H9 (cell line): Measurements from ENCODE around the gene MAS1. TPM values are rescaled to one million over a fixed set of nuclear protein-coding genes. Genes with fewer than 3 reads are reported as not detected.

Experiments
- DNase-seq: peaks from one replicate; pipeline ENCODE4 v3.0.0-alpha.2; 2017
- H2AFZ ChIP-seq: one replicate; pipeline ENCODE4 v1.6.1; 2013; ENCODE audit warnings: mild to moderate bottlenecking, low read length, control low read depth, moderate library complexity
- H2AK5ac ChIP-seq: 2 replicates; pipeline ENCODE4 v1.6.1; 2013; ENCODE audit warnings: low read length, control low read depth, mixed read lengths; ENCODE audit not compliant: insufficient read length
- H2BK120ac ChIP-seq: one replicate; pipeline ENCODE4 v1.6.1; 2013; ENCODE audit warnings: low read depth, mild to moderate bottlenecking, low read length, control low read depth, inconsistent platforms; ENCODE audit not compliant: poor library complexity, severe bottlenecking
- H2BK12ac ChIP-seq: 2 replicates; pipeline ENCODE4 v1.6.1; 2013; ENCODE audit warnings: low read length, control low read depth, mixed read lengths, low read depth; ENCODE audit not compliant: insufficient read length
- H2BK15ac ChIP-seq: 2 replicates; pipeline ENCODE4 v1.6.1; 2013; ENCODE audit warnings: low read depth, low read length, control low read depth
- H2BK20ac ChIP-seq: one replicate; pipeline ENCODE4 v1.6.1; 2013; ENCODE audit warnings: low read depth, mild to moderate bottlenecking, low read length, control low read depth, inconsistent platforms; ENCODE audit not compliant: poor library complexity, severe bottlenecking
- H2BK5ac ChIP-seq: 2 replicates; pipeline ENCODE4 v1.6.1; 2013; ENCODE audit warnings: low read length, control low read depth, mixed read lengths; ENCODE audit not compliant: insufficient read length
- H3K14ac ChIP-seq: 2 replicates; pipeline ENCODE4 v1.6.1; 2013; ENCODE audit warnings: low read length, control low read depth; ENCODE audit not compliant: insufficient read depth
- H3K18ac ChIP-seq: 2 replicates; pipeline ENCODE4 v1.6.1; 2013; ENCODE audit warnings: low read depth, mild to moderate bottlenecking, mixed read lengths, low read length, control low read depth; ENCODE audit not compliant: insufficient read length
- H3K23ac ChIP-seq: 2 replicates; pipeline ENCODE4 v1.6.1; 2013; ENCODE audit warnings: low read length, control low read depth, mixed read lengths, low read depth; ENCODE audit not compliant: insufficient read length
- H3K23me2 ChIP-seq: 2 replicates; pipeline ENCODE4 v1.6.1; 2013; ENCODE audit warnings: low read depth, mild to moderate bottlenecking, mixed read lengths, low read length, control low read depth; ENCODE audit not compliant: insufficient read length, poor library complexity, severe bottlenecking
- H3K27ac ChIP-seq: 2 replicates; pipeline ENCODE4 v1.5.1; 2013; ENCODE audit warnings: low read length, control low read depth, mixed read lengths, low read depth; ENCODE audit not compliant: insufficient read length
- H3K27me3 ChIP-seq: 2 replicates; pipeline ENCODE4 v1.6.1; 2013; ENCODE audit warnings: low read length, control low read depth, inconsistent platforms; ENCODE audit not compliant: insufficient read depth
- H3K4ac ChIP-seq: 2 replicates; pipeline ENCODE4 v1.6.1; 2013; ENCODE audit warnings: low read depth, mild to moderate bottlenecking, control low read depth, inconsistent platforms, low read length, moderate library complexity
- H3K4me1 ChIP-seq: 2 replicates; pipeline ENCODE4 v1.6.1; 2013; ENCODE audit warnings: low read length, control low read depth, inconsistent platforms; ENCODE audit not compliant: insufficient read depth
- H3K4me2 ChIP-seq: 2 replicates; pipeline ENCODE4 v1.6.1; 2013; ENCODE audit warnings: low read length, control low read depth, mixed read lengths; ENCODE audit not compliant: insufficient read length, insufficient read depth
- H3K56ac ChIP-seq: 2 replicates; pipeline ENCODE4 v1.6.1; 2013; ENCODE audit warnings: low read depth, mild to moderate bottlenecking, mixed read lengths, low read length, control low read depth; ENCODE audit not compliant: insufficient read length
- H3K79me1 ChIP-seq: 2 replicates; pipeline ENCODE4 v1.6.1; 2013; ENCODE audit warnings: low read depth, mild to moderate bottlenecking, moderate library complexity, low read length, control low read depth, inconsistent platforms; ENCODE audit not compliant: insufficient read depth, poor library complexity, severe bottlenecking
- H3K79me2 ChIP-seq: 2 replicates; pipeline ENCODE4 v1.6.1; 2013; ENCODE audit warnings: low read length, control low read depth, inconsistent platforms; ENCODE audit not compliant: insufficient read depth
- H3K9ac ChIP-seq: 2 replicates; pipeline ENCODE4 v1.6.1; 2013; ENCODE audit warnings: low read length, control low read depth, mixed read lengths; ENCODE audit not compliant: insufficient read length; ENCODE audit errors: extremely low read depth
- H3K9me3 ChIP-seq: one replicate; pipeline ENCODE4 v1.6.1; 2013; ENCODE audit warnings: low read depth, low read length, inconsistent platforms; ENCODE audit not compliant: control insufficient read depth
- H3T11ph ChIP-seq: one replicate; pipeline ENCODE4 v1.6.1; 2013; ENCODE audit warnings: mild to moderate bottlenecking, low read length, control low read depth, inconsistent platforms
- H4K20me1 ChIP-seq: one replicate; pipeline ENCODE4 v1.6.1; 2013; ENCODE audit not compliant: control insufficient read depth, insufficient read length, insufficient read depth
- H4K5ac ChIP-seq: 2 replicates; pipeline ENCODE4 v1.6.1; 2013; ENCODE audit warnings: low read depth, mild to moderate bottlenecking, mixed read lengths, low read length, control low read depth; ENCODE audit not compliant: insufficient read length
- H4K8ac ChIP-seq: replicated peaks from 2 replicates; pipeline ENCODE4 v1.6.1; 2013; ENCODE audit warnings: low read length, control low read depth, mixed read lengths, low read depth; ENCODE audit not compliant: insufficient read length
- H4K91ac ChIP-seq: 2 replicates; pipeline ENCODE4 v1.6.1; 2013; ENCODE audit warnings: low read depth, mild to moderate bottlenecking, moderate library complexity, mixed read lengths, low read length, control low read depth; ENCODE audit not compliant: insufficient read length
- H3K27ac Mint-ChIP-seq, 3 experiments: 2 replicates in 2 of 3; 3 replicates in 1 of 3; pipeline ENCODE4 v1.8.0; 2020 to 2021; ENCODE audit warnings: mixed read lengths in 3 of 3, mild to moderate bottlenecking in 1 of 3, moderate library complexity in 1 of 3
- H3K27me3 Mint-ChIP-seq: 2 replicates; pipeline ENCODE4 v1.8.0; 2021; ENCODE audit warnings: low read depth, mild to moderate bottlenecking, moderate library complexity, mixed read lengths
- H3K36me3 Mint-ChIP-seq, 3 experiments: 2 replicates in 2 of 3; 3 replicates in 1 of 3; pipeline ENCODE4 v1.8.0; 2020 to 2021; ENCODE audit warnings: low read depth in 3 of 3, mixed read lengths in 3 of 3; ENCODE audit not compliant: insufficient read depth in 1 of 3
- H3K4me1 Mint-ChIP-seq, 2 experiments: 2 replicates each; pipeline ENCODE4 v1.8.0; 2020; ENCODE audit warnings: mixed read lengths in 2 of 2
- H3K4me3 Mint-ChIP-seq, 2 experiments: 2 replicates in 1 of 2; 3 replicates in 1 of 2; pipeline ENCODE4 v1.8.0; 2020 to 2021; ENCODE audit warnings: mild to moderate bottlenecking in 2 of 2, mixed read lengths in 2 of 2, moderate library complexity in 1 of 2
- H3K9me3 Mint-ChIP-seq, 2 experiments: 2 replicates in 1 of 2; 3 replicates in 1 of 2; pipeline ENCODE4 v1.8.0; 2020; ENCODE audit warnings: mild to moderate bottlenecking in 2 of 2, mixed read lengths in 2 of 2, moderate library complexity in 1 of 2
- WGBS: extraction: QIAGEN DNeasy Blood & Tissue Kit; methylation state at CpG from one replicate; pipeline ENCODE4 v1.1.7; 2013; ENCODE audit warnings: missing lambda C conversion rate, low lambda C conversion rate, mixed read lengths; ENCODE audit not compliant: insufficient read length; ENCODE audit errors: extremely low coverage; 5-methylcytosine and 5-hydroxymethylcytosine counted together
- total RNA-seq: library from RNA; stranded (reverse); gene quantifications from 2 replicates; pipeline ENCODE4 v1.2.1, GENCODE V29; 2021
- TF ChIP-seq, protein P1 (sequence below): fragments of 200-600 bp; sonication (generic); conservative IDR thresholded peaks from 3 replicates; pipeline ENCODE4 v1.8.0; 2021; ENCODE audit warnings: antibody characterized with exemption, mild to moderate bottlenecking

MAS1 gene
- total RNA-seq, 1 experiment from 2014 or later, result 0.02 TPM

DNA sequence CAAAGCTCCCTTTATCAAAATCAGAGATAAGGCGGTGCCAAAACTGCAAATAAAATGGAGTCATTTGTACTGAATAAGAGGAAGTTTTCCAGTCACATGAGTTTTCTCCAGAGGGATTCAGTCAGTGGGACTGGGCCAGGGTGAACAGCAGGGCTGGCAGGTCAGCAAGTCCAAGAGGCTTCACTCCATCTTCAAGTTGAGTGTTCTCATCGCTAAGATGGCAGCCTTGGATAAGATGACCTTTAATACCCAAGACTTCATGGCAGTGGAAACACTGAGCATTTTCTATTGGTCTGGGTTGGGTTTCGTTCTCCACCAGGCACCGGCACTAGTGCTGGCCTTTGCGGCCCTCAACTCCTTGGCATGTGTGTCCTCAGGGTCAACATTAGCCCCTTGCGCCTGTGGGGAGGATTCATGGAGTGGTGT, 48.8 kb downstream of the MAS1 start:
- peaks cover 16% of the 10 kb centered on the region for H3K27me3 Mint-ChIP-seq
- no peak overlapping the region for H2BK120ac ChIP-seq
- no peak overlapping the region for H2BK5ac ChIP-seq
- H3K4me1 Mint-ChIP-seq, result no peaks in the 10 kb centered on the region; a peak in 1 of 4 replicates
- H3K27ac ChIP-seq, result no peak overlapping the region
- no peak overlapping the region for H2BK12ac ChIP-seq
- H3K79me2 ChIP-seq, result no peaks in the 10 kb centered on the region
- no peak overlapping the region for H4K5ac ChIP-seq
- H3K14ac ChIP-seq, result no peak overlapping the region
- H4K8ac ChIP-seq, result no peak overlapping the region
- H3K4me3 Mint-ChIP-seq, result no peak overlapping the region
- TF ChIP-seq, protein P1, sequence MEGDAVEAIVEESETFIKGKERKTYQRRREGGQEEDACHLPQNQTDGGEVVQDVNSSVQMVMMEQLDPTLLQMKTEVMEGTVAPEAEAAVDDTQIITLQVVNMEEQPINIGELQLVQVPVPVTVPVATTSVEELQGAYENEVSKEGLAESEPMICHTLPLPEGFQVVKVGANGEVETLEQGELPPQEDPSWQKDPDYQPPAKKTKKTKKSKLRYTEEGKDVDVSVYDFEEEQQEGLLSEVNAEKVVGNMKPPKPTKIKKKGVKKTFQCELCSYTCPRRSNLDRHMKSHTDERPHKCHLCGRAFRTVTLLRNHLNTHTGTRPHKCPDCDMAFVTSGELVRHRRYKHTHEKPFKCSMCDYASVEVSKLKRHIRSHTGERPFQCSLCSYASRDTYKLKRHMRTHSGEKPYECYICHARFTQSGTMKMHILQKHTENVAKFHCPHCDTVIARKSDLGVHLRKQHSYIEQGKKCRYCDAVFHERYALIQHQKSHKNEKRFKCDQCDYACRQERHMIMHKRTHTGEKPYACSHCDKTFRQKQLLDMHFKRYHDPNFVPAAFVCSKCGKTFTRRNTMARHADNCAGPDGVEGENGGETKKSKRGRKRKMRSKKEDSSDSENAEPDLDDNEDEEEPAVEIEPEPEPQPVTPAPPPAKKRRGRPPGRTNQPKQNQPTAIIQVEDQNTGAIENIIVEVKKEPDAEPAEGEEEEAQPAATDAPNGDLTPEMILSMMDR, result no peak
- no peaks in the 10 kb centered on the region for H3K9me3 ChIP-seq
- no peaks in the 10 kb centered on the region for H3K27me3 ChIP-seq
- H3K4me1 ChIP-seq, result no peaks in the 10 kb centered on the region
- H3K27ac Mint-ChIP-seq, result no peak overlapping the region
- no peaks in the 10 kb centered on the region for H3K23me2 ChIP-seq
- no peak overlapping the region for H3K56ac ChIP-seq
- H2AK5ac ChIP-seq, result no peak overlapping the region
- DNase-seq, result no peak
- no peaks in the 10 kb centered on the region for H4K20me1 ChIP-seq
- no peak overlapping the region for H2BK20ac ChIP-seq
- H3K36me3 Mint-ChIP-seq, result peaks cover 2 to 6% (median 3%) of the 10 kb centered on the region in 3 experiments
- H3K79me1 ChIP-seq, result no peaks in the 10 kb centered on the region
- H3K9ac ChIP-seq, result no peak overlapping the region
- no peak overlapping the region for H3K4me2 ChIP-seq
- WGBS, result no CpG with 5 or more reads among the region's 6 CpGs
- H3K4ac ChIP-seq, result no peak overlapping the region
- H3T11ph ChIP-seq, result no peak overlapping the region
- H3K23ac ChIP-seq, result no peak overlapping the region
- no peak overlapping the region for H2AFZ ChIP-seq
- H4K91ac ChIP-seq, result no peak overlapping the region
- H2BK15ac ChIP-seq, result no peak overlapping the region
- peaks cover 13 to 16% of the 10 kb centered on the region in 2 experiments for H3K9me3 Mint-ChIP-seq
- no peak overlapping the region for H3K18ac ChIP-seq

Other genes starting within 250 kb of the MAS1 start
- gene SOD2, start 197.7 kb upstream of the MAS1 start, total RNA-seq, result 78.5 and 80.5 TPM in 2 replicates
- 138 and 142 TPM in 2 replicates for gene WTAP, start 163.5 kb upstream of the MAS1 start, total RNA-seq
- 155 and 156 TPM in 2 replicates for gene ACAT2, start 128.9 kb upstream of the MAS1 start, total RNA-seq
- gene TCP1, start 101.4 kb upstream of the MAS1 start, total RNA-seq, result 401 and 412 TPM in 2 replicates
- 87.4 and 88.8 TPM in 2 replicates for gene MRPL18, start 100.5 kb upstream of the MAS1 start, total RNA-seq
- not detected in 2 replicates for gene PNLDC1, start 90.7 kb upstream of the MAS1 start, total RNA-seq
- gene IGF2R, start 78.1 kb downstream of the MAS1 start, total RNA-seq, result 62.9 and 66.7 TPM in 2 replicates
- gene SLC22A1, start 230.8 kb downstream of the MAS1 start, total RNA-seq, result 0.39 and 0.50 TPM in 2 replicates